PFSK-1 (cell line): Measurements from ENCODE around the gene KCNJ5.

Experiments used
- FOXP2 ChIP-seq: optimal IDR thresholded peaks from 2 replicates; pipeline ENCODE3; 2011; ENCODE audit warnings: borderline replicate concordance, control low read depth, inconsistent platforms; ENCODE audit not compliant: insufficient read depth; ENCODE audit errors: extremely low read length, extremely low read depth
- POLR2AphosphoS5 ChIP-seq: IDR thresholded peaks from 2 replicates; pipeline ENCODE4 v1.6.1; 2012; ENCODE audit warnings: low read depth, mild to moderate bottlenecking, control low read depth, low read length, moderate library complexity
- REST ChIP-seq, 2 experiments: IDR thresholded peaks; 2 replicates each; pipeline versions ENCODE4 v1.6.1 to v1.8.0; 2011 to 2012; ENCODE audit warnings: low read depth in 2 of 2, low read length in 2 of 2, control low read depth in 1 of 2, inconsistent platforms in 1 of 2, mild to moderate bottlenecking in 1 of 2, moderate library complexity in 1 of 2; ENCODE audit not compliant: insufficient read depth in 1 of 2
- SIN3A ChIP-seq: IDR thresholded peaks from 2 replicates; pipeline ENCODE4 v1.6.1; 2012; ENCODE audit warnings: mild to moderate bottlenecking, low read length, moderate library complexity, borderline replicate concordance; ENCODE audit not compliant: insufficient read depth
- TAF1 ChIP-seq: IDR thresholded peaks from 2 replicates; pipeline ENCODE4 v1.6.1; 2012; ENCODE audit warnings: low read length, control low read depth, borderline replicate concordance; ENCODE audit not compliant: insufficient read depth

The KCNJ5 gene

GRCh38 chr11:128898580-128899344 lies 7.6 kb downstream of the KCNJ5 start:
- TF ChIP-seq POLR2AphosphoS5 (no peak), FOXP2 (no peak), TAF1 (no peak), REST (IDR thresholded peaks at IDR 0.05; ENCODE audit: insufficient read depth in 1 of 2, low read depth in 2 of 2, low read length in 2 of 2) (no peak), SIN3A (no peak)

GRCh38 chr11:128900468-128900867 lies 9.3 kb downstream of the KCNJ5 start:
- no peak for TF ChIP-seq POLR2AphosphoS5
- TF ChIP-seq SIN3A, result no peak
- no peak for TF ChIP-seq TAF1
- no peak for TF ChIP-seq REST (IDR thresholded peaks at IDR 0.05; ENCODE audit: insufficient read depth in 1 of 2, low read depth in 2 of 2, low read length in 2 of 2)
- TF ChIP-seq FOXP2, result no peak

GRCh38 chr11:128901653-128902514 lies 10.7 kb downstream of the KCNJ5 start:
- TF ChIP-seq FOXP2, result no peak
- TF ChIP-seq SIN3A, result no peak
- TF ChIP-seq TAF1, result no peak

- TF ChIP-seq SIN3A (no peak), FOXP2 (no peak), TAF1 (no peak), POLR2AphosphoS5 (no peak), REST (IDR thresholded peaks at IDR 0.05; ENCODE audit: insufficient read depth in 1 of 2, low read depth in 2 of 2, low read length in 2 of 2) (no peak)
Measured at GRCh38 chr11:128902515-128903066, 11.4 kb downstream of the KCNJ5 start.
